Smooth muscle cell (in vitro differentiated cells): Measurements from ENCODE around the gene DNAJC30. TPM values are rescaled to one million over a fixed set of nuclear protein-coding genes. Genes with fewer than 3 reads are reported as not detected.

Experiments
- DNase-seq: peaks from one replicate; lab custom pipeline; 2025; ENCODE audit not compliant: unreplicated experiment; lab: John Stamatoyannopoulos, UW
- H2AFZ ChIP-seq: fragments of 200-600 bp; sonication (generic); 2 replicates; pipeline ENCODE4 v1.6.0; 2016; ENCODE audit warnings: antibody characterized with exemption, low read depth, mild to moderate bottlenecking
- H3F3A ChIP-seq: fragments of 200-600 bp; sonication (generic); 2 replicates; pipeline ENCODE4 v1.6.0; 2017; ENCODE audit warnings: antibody characterized with exemption, low read depth
- H3K27ac ChIP-seq: fragments of 200-600 bp; sonication (generic); 2 replicates; pipeline ENCODE4 v1.5.1; 2016; ENCODE audit warnings: low read depth, mild to moderate bottlenecking
- H3K27me3 ChIP-seq: fragments of 200-600 bp; sonication (generic); 2 replicates; pipeline ENCODE4 v1.6.1; 2016; ENCODE audit warnings: low read depth, mild to moderate bottlenecking
- H3K36me3 ChIP-seq: fragments of 200-600 bp; sonication (generic); 2 replicates; pipeline ENCODE4 v1.5.1; 2016; ENCODE audit warnings: low read depth
- H3K4me1 ChIP-seq: fragments of 200-600 bp; sonication (generic); 2 replicates; pipeline ENCODE4 v1.5.1; 2016; ENCODE audit warnings: low read depth
- H3K4me2 ChIP-seq: fragments of 200-600 bp; sonication (generic); 2 replicates; pipeline ENCODE4 v1.6.0; 2016; ENCODE audit warnings: mild to moderate bottlenecking
- H3K4me3 ChIP-seq: fragments of 200-600 bp; sonication (generic); 2 replicates; pipeline ENCODE4 v1.5.1; 2016; ENCODE audit warnings: mild to moderate bottlenecking
- H3K79me2 ChIP-seq: fragments of 200-600 bp; sonication (generic); 2 replicates; pipeline ENCODE4 v1.6.0; 2016; ENCODE audit warnings: low read depth, mild to moderate bottlenecking
- H3K9ac ChIP-seq: fragments of 200-600 bp; sonication (generic); 2 replicates; pipeline ENCODE4 v1.6.0; 2016; ENCODE audit warnings: low read depth
- H3K9me3 ChIP-seq: fragments of 200-600 bp; sonication (generic); replicated peaks from 2 replicates; pipeline ENCODE4 v1.5.1; 2016; ENCODE audit warnings: low read depth
- H4K20me1 ChIP-seq: fragments of 200-600 bp; sonication (generic); 2 replicates; pipeline ENCODE4 v1.6.0; 2016; ENCODE audit warnings: low read depth
- WGBS: methylation state at CpG from one replicate; pipeline ENCODE4 v1.1.7; 2016; ENCODE audit warnings: low lambda C conversion rate; 5-methylcytosine and 5-hydroxymethylcytosine counted together
- polyA plus RNA-seq: library from polyadenylated mRNA; unstranded; fragments of >200 nt; fragmentation: Nextera tagmentation; extraction: Ambion mirVana; gene quantifications from 2 replicates; pipeline ENCODE4 v1.2.1, GENCODE V29; 2016
- total RNA-seq: library from RNA; depleted of rRNA; stranded (reverse); fragments of >200 nt; gene quantifications from 2 replicates; pipeline ENCODE4 v1.2.3, GENCODE V29; 2014
- TF ChIP-seq, protein P1 (sequence below): fragments of 200-600 bp; sonication (generic); IDR thresholded peaks from 2 replicates; pipeline ENCODE4 v1.5.1; 2017; ENCODE audit warnings: borderline replicate concordance, mild to moderate bottlenecking, antibody characterized with exemption; ENCODE audit not compliant: insufficient read depth, poor library complexity, severe bottlenecking

DNAJC30 gene
- total and polyA plus RNA-seq, 2 experiments from 2014 or later = 1.2 to 4.6 TPM

GRCh38 chr7:73705551-73705920 is 22.3 kb upstream of the DNAJC30 start:
- TF ChIP-seq, protein P1, sequence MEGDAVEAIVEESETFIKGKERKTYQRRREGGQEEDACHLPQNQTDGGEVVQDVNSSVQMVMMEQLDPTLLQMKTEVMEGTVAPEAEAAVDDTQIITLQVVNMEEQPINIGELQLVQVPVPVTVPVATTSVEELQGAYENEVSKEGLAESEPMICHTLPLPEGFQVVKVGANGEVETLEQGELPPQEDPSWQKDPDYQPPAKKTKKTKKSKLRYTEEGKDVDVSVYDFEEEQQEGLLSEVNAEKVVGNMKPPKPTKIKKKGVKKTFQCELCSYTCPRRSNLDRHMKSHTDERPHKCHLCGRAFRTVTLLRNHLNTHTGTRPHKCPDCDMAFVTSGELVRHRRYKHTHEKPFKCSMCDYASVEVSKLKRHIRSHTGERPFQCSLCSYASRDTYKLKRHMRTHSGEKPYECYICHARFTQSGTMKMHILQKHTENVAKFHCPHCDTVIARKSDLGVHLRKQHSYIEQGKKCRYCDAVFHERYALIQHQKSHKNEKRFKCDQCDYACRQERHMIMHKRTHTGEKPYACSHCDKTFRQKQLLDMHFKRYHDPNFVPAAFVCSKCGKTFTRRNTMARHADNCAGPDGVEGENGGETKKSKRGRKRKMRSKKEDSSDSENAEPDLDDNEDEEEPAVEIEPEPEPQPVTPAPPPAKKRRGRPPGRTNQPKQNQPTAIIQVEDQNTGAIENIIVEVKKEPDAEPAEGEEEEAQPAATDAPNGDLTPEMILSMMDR = no peak
- DNase-seq = no peak

GRCh38 chr7:73704640-73705550 is 21.6 kb upstream of the DNAJC30 start:
- H3K36me3 ChIP-seq = no peaks in the 10 kb centered on the region
- TF ChIP-seq, protein P1 = no peak
- peaks cover 4% of the 10 kb centered on the region for H3K79me2 ChIP-seq
- peaks cover 64% of the 10 kb centered on the region for H4K20me1 ChIP-seq
- no peak for DNase-seq
- H2AFZ ChIP-seq = no peak overlapping the region
- WGBS = 88% methylated on average over 23 of the region's 23 CpGs
- no peaks in the 10 kb centered on the region for H3F3A ChIP-seq
- H3K4me1 ChIP-seq = no peaks in the 10 kb centered on the region
- no peaks in the 10 kb centered on the region for H3K9me3 ChIP-seq
- H3K4me3 ChIP-seq = no peak overlapping the region
- H3K9ac ChIP-seq = no peak overlapping the region
- no peak overlapping the region for H3K27ac ChIP-seq
- no peak overlapping the region for H3K4me2 ChIP-seq
- no peaks in the 10 kb centered on the region for H3K27me3 ChIP-seq

More at GRCh38 chr7:73705551-73705920, 22.3 kb upstream of the DNAJC30 start:
- Histone ChIP-seq H3K4me1 (no peaks in the 10 kb centered on the region), H3F3A (no peaks in the 10 kb centered on the region), H2AFZ (no peak overlapping the region), H3K9ac (no peak overlapping the region), H3K79me2 (peaks cover 6% of the 10 kb centered on the region), H3K9me3 (no peaks in the 10 kb centered on the region), H3K27ac (no peak overlapping the region), H3K4me2 (no peak overlapping the region), H3K27me3 (no peaks in the 10 kb centered on the region), H3K4me3 (no peak overlapping the region), H3K36me3 (no peaks in the 10 kb centered on the region), H4K20me1 (peaks cover 69% of the 10 kb centered on the region)
- WGBS = 92% methylated on average over 10 of the region's 10 CpGs

DNA sequence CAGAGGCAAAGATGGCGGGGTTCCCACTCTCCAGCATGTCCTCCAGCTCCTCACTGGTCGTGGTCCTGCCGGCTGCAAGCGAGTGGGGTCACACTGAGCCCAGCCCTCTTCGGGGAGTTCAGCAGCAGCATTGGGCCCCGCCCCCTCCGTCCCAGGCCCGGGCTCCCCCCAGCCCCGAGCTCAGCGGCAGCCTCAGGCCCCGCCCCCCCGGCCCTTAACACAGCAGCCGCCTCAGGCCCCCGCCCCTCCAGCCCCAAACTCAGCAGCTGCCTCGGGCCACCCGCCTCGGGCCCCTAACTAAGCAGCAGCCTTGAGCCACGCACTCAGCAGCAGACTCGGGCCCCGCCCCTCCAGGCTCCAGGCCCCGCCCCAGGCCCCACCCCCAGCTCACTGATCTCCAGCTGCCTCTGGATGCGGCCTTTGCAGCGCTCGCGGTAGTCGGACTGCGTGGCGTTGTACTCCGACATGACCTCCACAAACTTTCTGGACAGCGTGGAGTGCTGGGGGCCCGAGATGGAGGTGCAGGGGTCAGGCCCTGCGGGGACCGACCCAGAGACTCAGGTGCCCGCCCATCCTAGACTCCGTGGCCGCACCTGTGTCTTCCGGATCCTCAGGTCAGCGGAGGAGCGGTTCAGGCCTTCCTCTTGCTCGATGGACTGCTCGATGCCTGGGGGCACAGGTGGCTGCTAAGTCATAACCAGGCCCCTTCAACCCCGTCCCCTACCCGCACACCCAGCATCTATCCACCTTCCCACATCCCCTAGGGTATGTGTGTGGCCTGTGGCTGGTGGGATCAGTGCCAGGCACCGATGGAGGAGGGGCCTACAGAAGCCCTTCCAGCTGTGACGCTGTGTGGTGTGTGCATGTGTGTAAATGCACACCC is 20.7 kb upstream of the DNAJC30 start:
- WGBS = 67% methylated on average over 23 of the region's 45 CpGs
- H3K9ac ChIP-seq = no peak overlapping the region

More for the DNA sequence above, 20.7 kb upstream of the DNAJC30 start:
- H3K4me1 ChIP-seq = no peaks in the 10 kb centered on the region
- H3K9me3 ChIP-seq = no peaks in the 10 kb centered on the region
- peak; percentile 67 for DNase-seq
- peaks cover 3% of the 10 kb centered on the region for H3K79me2 ChIP-seq
- TF ChIP-seq, protein P1 = no peak
- H3K27ac ChIP-seq = no peak overlapping the region
- H3F3A ChIP-seq = no peaks in the 10 kb centered on the region
- H3K36me3 ChIP-seq = no peaks in the 10 kb centered on the region
- peaks cover 55% of the 10 kb centered on the region for H4K20me1 ChIP-seq
- no peaks in the 10 kb centered on the region for H3K27me3 ChIP-seq
- no peak overlapping the region for H3K4me2 ChIP-seq
- no peak overlapping the region for H2AFZ ChIP-seq
- H3K4me3 ChIP-seq = no peak overlapping the region
